ENCODE results near the gene SALL1.

The SALL1 gene

DNA sequence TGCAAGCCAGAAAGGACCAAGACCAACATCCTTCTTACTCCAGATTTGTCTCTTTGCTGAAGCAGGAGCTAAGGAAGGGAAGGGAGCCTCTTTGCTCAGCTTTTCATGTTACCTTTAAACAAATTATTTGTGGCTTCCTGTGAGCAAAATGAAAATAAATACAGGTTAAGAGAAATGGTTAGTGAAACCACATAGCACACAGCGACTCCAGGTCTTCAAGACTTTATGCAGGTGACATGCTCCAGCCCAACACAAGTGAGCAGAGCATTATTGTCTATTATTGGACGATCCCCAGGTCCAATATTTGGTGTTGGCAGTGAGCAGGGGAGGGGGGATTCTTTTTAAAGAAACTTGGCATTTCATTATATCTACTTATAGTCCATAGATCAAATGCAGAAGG, 53.3 kb downstream of the SALL1 start:
- no peak for DNase-seq
- TF ChIP-seq POLR2A (IDR thresholded peaks at IDR 0.05; ENCODE audit: low read length), result no peak
- TF ChIP-seq GATA1 (IDR thresholded peaks at IDR 0.05; ENCODE audit: low read depth, low read length), result no peak

DNA sequence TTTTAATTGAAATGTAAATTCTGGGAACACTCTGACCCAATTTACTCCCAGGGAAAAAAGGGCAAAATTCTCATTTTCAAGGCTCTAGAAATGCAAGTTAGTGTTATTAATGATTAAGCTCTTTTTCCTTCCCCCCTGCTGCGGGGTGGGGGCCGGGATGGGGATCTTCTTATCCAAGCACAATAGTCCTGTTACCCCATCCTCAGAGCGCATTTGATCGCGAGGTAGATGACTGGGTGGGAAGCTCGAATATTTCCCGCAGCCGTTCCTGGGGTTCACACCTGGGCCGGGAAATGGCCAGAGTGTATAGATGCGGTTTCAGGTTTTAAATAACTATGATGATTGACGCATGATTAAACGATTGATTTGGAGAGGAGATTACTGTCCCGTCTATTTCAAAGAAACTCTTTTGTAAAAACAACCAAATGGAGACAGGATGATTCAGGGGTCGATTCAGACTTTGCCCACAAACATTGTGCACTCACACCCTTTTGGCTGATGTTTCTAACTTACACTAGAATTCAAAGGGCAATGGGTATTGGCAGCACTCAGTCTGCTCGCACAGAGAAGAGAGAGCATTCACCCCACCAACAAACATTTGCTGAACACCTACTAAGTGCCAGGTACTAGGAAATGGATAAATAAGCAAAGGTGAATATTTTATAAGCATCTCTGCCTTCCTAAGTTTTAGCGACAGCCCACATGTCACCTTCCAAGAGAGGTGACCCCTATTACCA, 55.0 kb downstream of the SALL1 start:
- DNase-seq, result no peak
- TF ChIP-seq POLR2A (IDR thresholded peaks at IDR 0.05; ENCODE audit: low read length), result no peak
- no peak for TF ChIP-seq GATA1 (IDR thresholded peaks at IDR 0.05; ENCODE audit: low read depth, low read length)

- no peak for DNase-seq
- TF ChIP-seq GATA1 (IDR thresholded peaks at IDR 0.05; ENCODE audit: low read depth, low read length) (no peak), POLR2A (IDR thresholded peaks at IDR 0.05; ENCODE audit: low read length) (no peak)
These were observed 55.8 kb downstream of the SALL1 start for GRCh38 chr16:51095084-51095881.

- TF ChIP-seq GATA1 (IDR thresholded peaks at IDR 0.05; ENCODE audit: low read depth, low read length) (no peak), POLR2A (IDR thresholded peaks at IDR 0.05; ENCODE audit: low read length) (no peak)
- DNase-seq, result no peak
These were observed 57.3 kb downstream of the SALL1 start for GRCh38 chr16:51093726-51094280.

Measured in erythroblast (primary cell).